GM23248 (cell line): ENCODE measurements around the gene LRBA.

ENCODE experiments used
- EZH2 ChIP-seq: fragments of 200-600 bp; sonication (generic); IDR thresholded peaks from 2 replicates; pipeline ENCODE4 v1.6.1; 2018; ENCODE audit warnings: antibody characterized with exemption, mild to moderate bottlenecking; ENCODE audit not compliant: insufficient read depth, poor library complexity, severe bottlenecking
- EZH2phosphoT487 ChIP-seq: fragments of 200-600 bp; sonication (generic); IDR thresholded peaks from 2 replicates; pipeline ENCODE4 v1.6.1; 2018; ENCODE audit warnings: antibody characterized with exemption, moderate library complexity, mild to moderate bottlenecking, low read depth; ENCODE audit not compliant: insufficient read depth

- no peak for TF ChIP-seq EZH2
- TF ChIP-seq EZH2phosphoT487 = no peak
Measured at GRCh38 chr4:150974252-150974640, 40.8 kb downstream of the LRBA start.
